Activated T-helper 17 cell treated with anti-CD3 and anti-CD28 coated beads, Interleukin-2, amount 50 U/mL, for 72 hours (primary cell): ENCODE data around the gene RPL29. TPM values are rescaled to one million over a fixed set of nuclear protein-coding genes. Genes with fewer than 3 reads are reported as not detected.

Source experiments
- ATAC-seq: fragments of 150-1000 bp; cut with Tn5 transposase; replicated peaks from 2 replicates; pipeline ENCODE4 v1.10.0; 2021; ENCODE audit warnings: mild to moderate bottlenecking, moderate library complexity
- H3K27ac Mint-ChIP-seq: one replicate; pipeline ENCODE4 v1.8.0; 2022; ENCODE audit warnings: mixed read lengths
- H3K27me3 Mint-ChIP-seq: one replicate; pipeline ENCODE4 v1.8.0; 2022; ENCODE audit warnings: mixed read lengths
- H3K36me3 Mint-ChIP-seq: one replicate; pipeline ENCODE4 v1.8.0; 2022; ENCODE audit warnings: low read depth, mild to moderate bottlenecking, mixed read lengths
- H3K4me1 Mint-ChIP-seq: one replicate; pipeline ENCODE4 v1.8.0; 2022; ENCODE audit warnings: mixed read lengths
- H3K4me3 Mint-ChIP-seq: one replicate; pipeline ENCODE4 v1.8.0; 2022; ENCODE audit warnings: mild to moderate bottlenecking, mixed read lengths
- H3K9me3 Mint-ChIP-seq: one replicate; pipeline ENCODE4 v1.8.0; 2022; ENCODE audit warnings: mixed read lengths
- total RNA-seq, 2 donors: library from RNA; stranded (reverse); gene quantifications; one replicate each; pipeline ENCODE4 v1.2.3, GENCODE V29; 2022

The RPL29 gene
- total RNA-seq, 2 donors from 2014 or later = 1,433 to 1,498 TPM

DNA sequence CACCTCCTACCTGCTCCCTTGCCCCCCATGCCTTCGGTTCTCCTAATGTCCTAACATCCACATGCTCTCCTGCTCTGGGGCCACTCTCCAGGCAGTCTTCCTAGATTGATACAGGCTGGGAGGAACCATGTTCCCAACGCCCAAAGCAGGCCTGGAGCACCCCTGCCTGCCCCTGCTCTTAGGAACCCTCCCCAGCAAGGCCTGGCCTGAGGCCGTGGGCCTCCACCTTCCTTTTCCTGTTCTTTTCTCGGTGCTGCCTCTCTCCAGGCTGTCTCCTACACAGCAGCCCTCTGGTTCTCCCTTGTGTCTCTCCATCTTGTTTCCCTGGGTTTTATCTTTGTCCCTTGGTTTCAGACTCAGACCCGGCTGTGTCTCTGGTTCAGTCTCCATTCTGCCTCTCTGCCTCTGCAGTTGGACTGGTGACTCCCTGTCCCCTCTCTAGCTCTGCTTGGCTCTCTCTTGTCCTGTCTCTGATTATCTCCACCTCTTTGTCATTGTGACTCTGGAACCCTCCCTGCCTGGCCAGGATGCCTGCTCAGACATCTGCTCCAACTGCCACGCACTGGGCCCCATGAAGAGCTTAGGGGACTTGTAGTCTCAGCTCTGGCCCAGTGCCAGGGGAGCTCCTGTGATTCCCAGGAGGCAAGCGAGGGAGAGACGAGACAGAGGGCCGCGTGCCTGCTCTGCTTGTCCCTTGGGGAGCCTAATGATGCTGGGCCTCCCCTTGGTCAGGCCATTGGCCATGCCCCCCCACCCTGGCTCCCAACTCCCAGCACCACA is 26.0 kb upstream of the RPL29 start:
- Mint-ChIP-seq H3K9me3 (no peaks in the 10 kb centered on the region), H3K36me3 (no peaks in the 10 kb centered on the region), H3K27ac (peak overlapping the region; percentile 55), H3K4me1 (peaks cover 17% of the 10 kb centered on the region), H3K4me3 (no peak overlapping the region), H3K27me3 (no peaks in the 10 kb centered on the region)
- no peak for ATAC-seq

DNA sequence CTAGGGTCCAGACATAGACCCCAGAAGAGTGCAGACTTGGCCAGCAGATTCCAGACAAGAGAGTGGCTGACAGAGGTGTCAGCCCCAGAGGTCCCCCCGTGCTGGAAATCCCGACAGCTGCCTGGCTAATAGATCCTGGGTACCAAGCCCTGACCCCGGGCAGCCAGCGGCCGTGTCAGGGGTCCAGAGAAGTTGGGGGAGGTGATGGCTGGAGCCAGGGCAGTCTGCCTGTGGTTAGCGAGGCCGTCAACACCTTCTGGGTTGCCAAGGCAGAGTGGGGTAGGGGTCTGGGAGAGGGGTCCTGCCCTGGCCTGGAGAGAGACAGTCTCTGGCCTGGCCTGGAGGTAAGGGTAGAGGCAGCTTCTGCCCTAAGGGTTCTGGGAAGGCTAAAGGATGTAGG is 25.1 kb upstream of the RPL29 start:
- Mint-ChIP-seq H3K27ac (no peak overlapping the region), H3K27me3 (no peaks in the 10 kb centered on the region), H3K4me3 (no peak overlapping the region), H3K36me3 (no peaks in the 10 kb centered on the region), H3K4me1 (peaks cover 17% of the 10 kb centered on the region), H3K9me3 (no peaks in the 10 kb centered on the region)
- ATAC-seq = no peak

DNA sequence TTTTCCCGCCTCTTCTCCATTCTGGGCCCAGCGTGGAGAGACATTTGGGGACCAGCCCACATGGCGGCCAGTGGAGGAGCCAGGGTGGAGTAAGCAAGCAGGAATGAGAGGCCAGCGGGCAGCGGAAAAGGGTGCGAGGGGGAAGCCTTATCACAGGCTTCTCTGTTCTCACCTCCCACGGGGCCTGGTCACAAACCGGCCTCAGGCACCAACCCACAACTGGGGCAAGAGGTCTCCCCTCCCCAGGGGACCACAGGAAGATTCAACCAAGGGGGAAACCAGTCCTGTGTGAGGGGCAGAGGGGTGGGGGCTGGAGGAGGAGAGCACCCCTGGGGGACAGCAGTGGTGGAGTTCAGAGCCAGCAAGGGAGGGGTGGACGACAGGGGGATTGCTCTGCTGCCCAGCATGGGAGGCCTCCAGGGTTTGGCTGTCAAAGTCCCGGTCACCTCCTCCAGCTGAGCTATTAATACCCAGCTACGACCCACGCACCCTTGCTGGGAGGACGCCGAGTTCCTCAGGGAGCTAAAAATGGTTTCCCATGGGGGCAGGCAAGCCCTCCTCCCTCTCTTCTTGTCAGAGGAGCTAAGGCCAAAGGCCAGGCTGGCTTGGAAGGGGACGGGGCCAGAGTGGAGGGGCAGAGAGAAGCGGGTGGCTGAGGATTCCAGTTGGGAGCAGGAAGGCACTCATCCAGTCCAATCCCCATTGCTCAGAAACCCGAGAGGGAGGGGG is 23.8 kb upstream of the RPL29 start:
- H3K4me1 Mint-ChIP-seq = peaks cover 6% of the 10 kb centered on the region
- H3K4me3 Mint-ChIP-seq = no peak overlapping the region
- no peaks in the 10 kb centered on the region for H3K36me3 Mint-ChIP-seq
- no peaks in the 10 kb centered on the region for H3K27me3 Mint-ChIP-seq
- no peaks in the 10 kb centered on the region for H3K9me3 Mint-ChIP-seq
- ATAC-seq = no peak
- H3K27ac Mint-ChIP-seq = no peak overlapping the region

DNA sequence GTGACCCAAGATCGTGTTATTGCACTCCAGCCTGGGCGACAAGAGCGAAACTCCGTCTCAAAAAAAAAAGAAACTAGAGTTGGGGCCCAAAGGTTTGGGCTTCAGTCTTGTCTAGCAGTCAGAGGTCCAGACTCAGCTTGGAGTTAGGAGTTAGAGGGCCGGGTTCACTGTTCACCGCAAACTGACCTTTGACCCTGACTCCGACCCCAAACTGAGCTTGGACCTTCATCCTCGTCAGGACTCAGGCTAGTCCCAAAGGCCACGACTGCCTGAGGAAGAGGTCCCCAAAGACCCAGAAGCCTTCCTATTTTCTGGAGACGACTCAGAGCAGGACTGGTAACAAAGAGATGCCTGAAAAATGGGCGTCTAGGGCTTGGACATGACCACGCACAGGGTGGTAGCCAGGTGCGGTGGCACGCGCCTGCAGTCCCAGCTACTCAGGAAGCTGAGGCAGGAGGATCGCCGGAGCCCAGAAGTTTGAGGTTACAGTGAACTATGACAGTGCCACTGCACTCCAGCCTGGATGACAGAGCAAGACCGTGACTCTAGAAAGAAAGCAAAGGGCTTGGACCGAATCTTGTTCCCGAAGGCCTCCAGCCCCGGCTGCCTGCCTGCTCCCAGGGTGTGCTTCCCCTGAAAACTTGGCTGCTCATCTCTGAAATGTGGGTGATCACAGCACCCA is 22.8 kb upstream of the RPL29 start:
- Mint-ChIP-seq H3K36me3 (no peaks in the 10 kb centered on the region), H3K4me3 (no peak overlapping the region), H3K27me3 (no peaks in the 10 kb centered on the region), H3K27ac (no peak overlapping the region), H3K9me3 (no peaks in the 10 kb centered on the region), H3K4me1 (no peaks in the 10 kb centered on the region)
- ATAC-seq = no peak

DNA sequence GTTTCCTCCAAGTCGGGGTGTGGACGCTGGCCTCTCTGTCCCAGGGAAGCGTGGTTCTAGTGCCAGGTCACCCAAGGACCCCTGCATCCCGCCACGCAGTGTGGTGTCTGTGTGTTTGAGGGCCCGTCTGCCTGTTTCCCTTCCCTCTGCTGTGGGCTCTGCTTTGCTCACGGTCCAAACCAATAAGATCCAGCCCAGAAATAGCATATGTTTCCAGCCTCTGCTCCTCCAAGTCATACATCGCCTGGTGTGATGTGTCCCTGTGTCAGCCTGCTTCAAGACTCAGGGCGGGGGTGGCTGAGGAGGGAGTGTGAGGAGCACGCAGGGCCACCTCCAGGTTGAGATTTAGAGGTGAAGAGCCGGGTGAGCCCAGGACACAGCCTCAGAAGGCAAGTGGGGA is 21.9 kb upstream of the RPL29 start:
- H3K27me3 Mint-ChIP-seq = no peaks in the 10 kb centered on the region
- H3K4me3 Mint-ChIP-seq = no peak overlapping the region
- H3K9me3 Mint-ChIP-seq = no peaks in the 10 kb centered on the region
- no peaks in the 10 kb centered on the region for H3K4me1 Mint-ChIP-seq
- H3K36me3 Mint-ChIP-seq = no peaks in the 10 kb centered on the region
- H3K27ac Mint-ChIP-seq = no peak overlapping the region
- no peak for ATAC-seq

DNA sequence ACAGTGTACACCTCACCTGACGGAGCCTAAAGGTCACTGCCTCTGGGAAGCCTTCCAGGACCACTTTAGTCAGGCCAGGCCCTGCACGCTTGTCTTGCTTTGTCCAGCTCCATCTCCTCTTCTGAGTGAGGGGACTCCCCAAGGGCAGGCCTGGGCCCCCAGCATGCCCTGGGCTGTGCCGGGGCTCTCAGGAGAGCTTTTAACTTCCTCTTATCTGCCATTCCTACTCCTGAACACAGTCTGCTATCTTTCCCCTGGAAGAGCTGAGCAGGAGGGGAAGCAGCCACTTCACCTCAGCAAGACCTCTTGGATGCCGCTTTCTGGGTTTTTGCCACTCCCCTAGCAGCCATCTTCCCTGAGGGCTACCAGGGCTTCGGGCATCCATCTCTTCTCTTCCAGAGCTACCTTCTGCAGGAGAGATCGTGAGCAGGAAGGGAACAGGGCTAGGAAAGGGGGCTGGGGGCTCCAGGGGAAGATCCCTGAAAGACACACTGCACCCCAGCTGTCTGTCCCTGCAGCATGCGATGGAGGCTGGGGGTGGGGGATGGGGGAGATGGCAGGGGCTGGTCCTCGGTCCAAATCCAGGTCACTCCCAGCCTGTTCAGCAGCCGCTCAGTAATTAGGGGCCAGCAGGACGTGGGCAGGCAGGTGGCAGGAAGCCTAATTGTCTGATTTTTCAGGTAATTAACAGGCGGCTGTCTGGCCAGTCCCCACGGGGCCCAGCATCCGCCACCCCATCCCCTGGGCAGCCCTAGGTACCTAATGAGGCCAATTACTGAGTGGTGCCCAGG is 19.9 kb upstream of the RPL29 start:
- no peaks in the 10 kb centered on the region for H3K36me3 Mint-ChIP-seq
- no peak overlapping the region for H3K4me3 Mint-ChIP-seq
- no peaks in the 10 kb centered on the region for H3K4me1 Mint-ChIP-seq
- ATAC-seq = no peak
- H3K9me3 Mint-ChIP-seq = no peaks in the 10 kb centered on the region
- peak overlapping the region; percentile 62 for H3K27ac Mint-ChIP-seq
- H3K27me3 Mint-ChIP-seq = no peaks in the 10 kb centered on the region

DNA sequence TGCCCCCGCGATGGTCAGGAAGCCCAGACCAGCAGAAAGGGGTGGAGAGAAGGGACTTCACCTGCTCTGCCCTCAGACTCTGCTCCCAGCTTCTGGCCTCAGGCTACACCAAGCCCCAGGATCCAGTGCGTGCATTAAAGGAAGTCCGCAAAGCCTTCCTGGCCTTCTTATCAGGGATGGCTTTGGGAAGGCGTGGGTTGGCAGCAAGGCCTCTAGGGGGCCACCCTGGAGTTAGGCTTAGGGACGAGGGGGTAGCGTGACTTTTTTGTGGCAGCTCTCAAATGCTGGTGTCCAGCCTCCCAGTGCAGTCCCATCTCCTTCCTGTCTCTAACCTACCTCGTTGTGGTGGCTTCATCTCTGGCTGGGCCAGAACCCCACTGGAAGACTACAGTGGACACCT is 18.9 kb upstream of the RPL29 start:
- Mint-ChIP-seq H3K9me3 (no peaks in the 10 kb centered on the region), H3K36me3 (no peaks in the 10 kb centered on the region), H3K27me3 (no peaks in the 10 kb centered on the region), H3K4me3 (no peak overlapping the region), H3K27ac (no peak overlapping the region), H3K4me1 (no peaks in the 10 kb centered on the region)
- ATAC-seq = no peak

DNA sequence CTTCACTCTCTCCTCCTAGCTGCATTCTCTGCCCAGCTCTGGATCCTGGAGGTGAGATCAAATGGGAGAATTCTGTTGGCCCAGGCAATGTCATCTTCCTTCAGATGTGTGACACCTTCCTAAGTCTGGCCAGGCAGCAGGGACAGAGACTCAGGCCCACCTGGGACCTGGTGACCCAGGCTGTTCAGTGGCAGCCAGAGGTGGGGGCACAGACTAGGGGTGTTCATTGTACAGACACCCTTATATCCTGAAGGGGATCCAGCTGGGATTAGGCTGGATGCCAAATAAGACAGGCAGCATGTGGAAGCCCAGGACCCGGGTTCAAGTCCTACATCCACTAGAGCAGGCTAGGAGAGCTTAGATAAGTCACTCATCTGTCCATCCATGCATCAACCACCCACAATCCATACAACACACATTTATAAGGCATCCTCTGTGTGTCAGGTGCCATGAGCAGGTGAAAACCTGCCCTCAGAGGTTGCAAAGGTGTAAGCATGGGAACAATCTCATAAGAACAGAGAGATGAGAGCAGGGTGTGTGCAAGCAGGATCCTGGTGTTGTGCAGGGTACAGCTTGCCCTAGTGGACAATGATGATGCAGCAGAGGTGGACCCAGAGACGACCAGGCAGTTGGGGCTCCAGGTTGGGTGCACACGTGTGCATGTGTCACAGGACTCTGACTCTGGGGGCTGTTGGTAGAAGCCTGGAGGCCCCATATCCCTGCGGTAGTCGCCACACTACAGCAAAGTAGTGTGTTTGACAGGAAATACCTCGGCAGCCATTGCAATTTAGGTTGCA is 18.3 kb upstream of the RPL29 start:
- no peaks in the 10 kb centered on the region for H3K36me3 Mint-ChIP-seq
- H3K4me3 Mint-ChIP-seq = no peak overlapping the region
- no peaks in the 10 kb centered on the region for H3K9me3 Mint-ChIP-seq
- no peaks in the 10 kb centered on the region for H3K27me3 Mint-ChIP-seq
- no peak overlapping the region for H3K27ac Mint-ChIP-seq
- no peaks in the 10 kb centered on the region for H3K4me1 Mint-ChIP-seq
- no peak for ATAC-seq

DNA sequence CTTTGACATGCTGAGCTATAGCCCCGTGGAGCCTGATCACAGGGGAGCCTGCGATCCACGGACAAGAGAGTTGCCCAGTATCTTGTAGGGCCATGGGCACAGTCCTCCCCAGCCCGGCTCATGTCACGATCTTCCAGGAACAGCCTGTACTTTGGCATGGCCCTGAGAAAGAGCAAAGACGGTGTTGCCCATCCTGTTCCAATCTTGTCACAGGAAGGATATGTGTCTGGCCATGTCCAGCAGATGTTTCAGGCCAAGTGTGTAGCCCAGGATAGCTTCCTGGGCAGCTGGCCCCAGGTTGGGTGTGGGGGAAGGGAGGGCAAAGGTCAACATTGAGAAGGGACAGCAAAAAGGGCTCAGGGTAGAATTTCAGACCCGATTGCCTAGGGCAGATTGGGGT is 17.0 kb upstream of the RPL29 start:
- Mint-ChIP-seq H3K4me3 (no peak overlapping the region), H3K9me3 (no peaks in the 10 kb centered on the region), H3K27me3 (no peaks in the 10 kb centered on the region), H3K36me3 (no peaks in the 10 kb centered on the region), H3K27ac (peak overlapping the region; percentile 46), H3K4me1 (no peaks in the 10 kb centered on the region)
- no peak for ATAC-seq

DNA sequence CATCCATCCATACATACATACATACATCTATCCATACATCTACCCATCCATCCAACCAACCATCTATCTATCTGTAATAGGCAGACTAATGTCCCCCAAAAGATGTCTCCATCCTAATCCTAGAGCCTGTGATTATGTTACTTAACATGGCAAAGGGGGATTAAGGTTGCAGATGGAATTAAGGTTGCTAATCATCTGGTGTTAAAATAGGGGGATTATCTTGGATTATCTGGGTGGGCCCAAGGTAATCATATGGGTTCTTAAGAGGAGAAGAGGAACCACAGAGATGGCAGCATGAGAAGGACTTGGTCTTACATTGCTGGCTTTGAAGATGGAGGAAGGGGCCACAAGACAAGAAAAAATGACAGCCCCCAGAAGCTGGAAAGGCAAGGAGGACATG is 14.7 kb upstream of the RPL29 start:
- no peak overlapping the region for H3K4me3 Mint-ChIP-seq
- H3K4me1 Mint-ChIP-seq = no peaks in the 10 kb centered on the region
- H3K27ac Mint-ChIP-seq = no peak overlapping the region
- no peaks in the 10 kb centered on the region for H3K27me3 Mint-ChIP-seq
- H3K9me3 Mint-ChIP-seq = no peaks in the 10 kb centered on the region
- H3K36me3 Mint-ChIP-seq = no peaks in the 10 kb centered on the region
- no peak for ATAC-seq

DNA sequence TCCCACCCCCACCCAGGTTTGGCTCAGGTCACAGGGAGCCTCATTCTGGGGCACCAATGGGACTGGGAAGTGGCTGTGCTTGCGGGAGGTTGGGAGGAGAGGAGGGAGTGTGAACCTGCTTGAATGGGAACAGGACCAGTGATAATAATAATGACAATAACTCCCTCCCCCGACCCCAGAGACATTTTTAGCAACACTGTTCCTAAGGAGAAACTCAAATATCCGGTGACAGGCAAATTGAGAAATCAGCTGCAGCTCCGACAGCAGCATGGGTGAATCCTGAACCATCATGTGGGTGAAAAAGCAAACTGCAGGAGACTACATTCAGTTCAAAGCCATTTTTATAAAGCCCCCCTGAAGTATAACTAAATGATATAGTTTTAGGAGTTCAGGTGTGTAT is 11.6 kb upstream of the RPL29 start:
- no peaks in the 10 kb centered on the region for H3K4me1 Mint-ChIP-seq
- H3K4me3 Mint-ChIP-seq = no peak overlapping the region
- H3K27me3 Mint-ChIP-seq = no peaks in the 10 kb centered on the region
- H3K36me3 Mint-ChIP-seq = no peaks in the 10 kb centered on the region
- ATAC-seq = no peak
- no peaks in the 10 kb centered on the region for H3K9me3 Mint-ChIP-seq
- no peak overlapping the region for H3K27ac Mint-ChIP-seq

DNA sequence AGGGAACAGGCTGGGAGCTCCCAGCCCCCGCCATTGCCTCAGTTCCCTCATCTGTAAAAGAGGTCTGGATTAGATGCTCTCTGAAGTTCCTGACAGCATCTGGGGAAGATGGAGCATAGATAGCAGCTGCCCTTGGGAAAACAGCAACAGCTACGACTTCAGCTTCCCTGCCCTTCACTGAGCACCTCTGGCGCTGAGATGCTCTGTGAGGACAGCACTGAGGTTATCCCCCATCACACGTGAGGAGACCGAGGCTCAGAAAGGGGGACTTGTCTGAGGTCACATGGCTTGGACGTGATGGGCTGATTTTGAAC is 11.1 kb upstream of the RPL29 start:
- ATAC-seq = no peak
- Mint-ChIP-seq H3K4me1 (no peaks in the 10 kb centered on the region), H3K27ac (no peak overlapping the region), H3K9me3 (no peaks in the 10 kb centered on the region), H3K36me3 (no peaks in the 10 kb centered on the region), H3K27me3 (no peaks in the 10 kb centered on the region), H3K4me3 (no peak overlapping the region)

DNA sequence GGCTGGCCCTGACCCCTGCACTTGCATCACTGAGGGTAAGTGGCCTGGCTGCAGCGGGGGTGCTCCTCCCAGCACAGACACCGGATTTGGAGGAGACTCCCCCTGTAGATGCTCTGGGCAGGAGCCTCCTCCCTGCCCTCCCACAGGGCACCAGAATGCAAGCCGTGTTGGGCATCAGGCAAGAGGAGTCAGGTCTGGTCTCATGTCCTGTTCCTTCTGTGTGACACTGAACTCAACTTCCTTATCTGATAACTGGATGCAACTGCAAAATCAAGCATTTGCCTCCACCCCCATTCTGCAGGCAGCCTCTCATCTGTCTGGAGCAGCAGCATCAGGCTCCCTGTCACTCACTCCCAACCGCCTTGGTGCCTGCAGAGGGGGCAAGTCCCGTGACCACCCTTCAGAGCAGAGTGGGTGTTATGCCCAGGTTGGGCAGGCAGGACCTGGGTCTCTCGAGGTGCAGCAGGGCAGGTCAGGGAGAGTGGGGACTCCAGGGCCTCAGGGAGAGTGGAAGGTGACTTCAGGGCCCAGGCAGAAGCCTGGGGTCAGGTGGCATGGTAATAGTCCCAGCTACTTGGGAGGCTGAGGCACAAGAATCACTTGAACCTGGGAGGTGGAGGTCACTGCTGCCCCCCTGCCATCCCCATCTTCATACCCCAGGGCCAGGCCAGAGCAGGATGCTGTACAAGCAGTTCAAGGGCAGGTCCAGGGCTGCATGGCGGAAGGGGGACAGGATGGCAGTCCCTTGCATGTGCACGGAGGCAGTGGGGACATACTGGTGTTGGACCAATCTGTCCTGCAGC is 10.5 kb upstream of the RPL29 start:
- ATAC-seq = no peak
- Mint-ChIP-seq H3K27me3 (no peaks in the 10 kb centered on the region), H3K9me3 (no peaks in the 10 kb centered on the region), H3K4me3 (no peak overlapping the region), H3K36me3 (no peaks in the 10 kb centered on the region), H3K4me1 (no peaks in the 10 kb centered on the region), H3K27ac (no peak overlapping the region)
